ENCODE results near the gene TAF4B.

Gene TAF4B

GRCh38 chr18:26317398-26317797, 91.2 kb downstream of the TAF4B start:
- H3K4me3 ChIP-seq (ENCODE audit: low read length): no peak overlapping the region
- H3K27me3 ChIP-seq (ENCODE audit: insufficient read depth, low read length): no peaks in the 10 kb centered on the region
- H3K9me3 ChIP-seq (ENCODE audit: insufficient read depth, low read depth, low read length): no peaks in the 10 kb centered on the region
- H3K4me1 ChIP-seq (ENCODE audit: insufficient read depth, low read length): no peaks in the 10 kb centered on the region
- no peak overlapping the region for H3K27ac ChIP-seq (ENCODE audit: low read length)
- H3K36me3 ChIP-seq (ENCODE audit: insufficient read depth, low read depth, low read length): peaks cover 10% of the 10 kb centered on the region
- H3K9ac ChIP-seq (ENCODE audit: low read depth, low read length): no peak overlapping the region

- Histone ChIP-seq H3K36me3 (ENCODE audit: insufficient read depth, low read depth, low read length) (peaks cover 10% of the 10 kb centered on the region), H3K9me3 (ENCODE audit: insufficient read depth, low read depth, low read length) (no peaks in the 10 kb centered on the region), H3K27ac (ENCODE audit: low read length) (no peak overlapping the region), H3K4me3 (ENCODE audit: low read length) (no peak overlapping the region), H3K27me3 (ENCODE audit: insufficient read depth, low read length) (no peaks in the 10 kb centered on the region), H3K4me1 (ENCODE audit: insufficient read depth, low read length) (no peaks in the 10 kb centered on the region), H3K9ac (ENCODE audit: low read depth, low read length) (no peak overlapping the region)
Measured at GRCh38 chr18:26320686-26321085, 94.4 kb downstream of the TAF4B start.

GRCh38 chr18:26322890-26323653, 96.8 kb downstream of the TAF4B start:
- Histone ChIP-seq H3K36me3 (ENCODE audit: insufficient read depth, low read depth, low read length) (peaks cover 10% of the 10 kb centered on the region), H3K9me3 (ENCODE audit: insufficient read depth, low read depth, low read length) (no peaks in the 10 kb centered on the region), H3K4me1 (ENCODE audit: insufficient read depth, low read length) (no peaks in the 10 kb centered on the region), H3K27ac (ENCODE audit: low read length) (no peak overlapping the region), H3K9ac (ENCODE audit: low read depth, low read length) (no peak overlapping the region), H3K4me3 (ENCODE audit: low read length) (no peak overlapping the region), H3K27me3 (ENCODE audit: insufficient read depth, low read length) (no peaks in the 10 kb centered on the region)

- H3K4me3 ChIP-seq (ENCODE audit: low read length): no peak overlapping the region
- no peaks in the 10 kb centered on the region for H3K27me3 ChIP-seq (ENCODE audit: insufficient read depth, low read length)
- no peak overlapping the region for H3K27ac ChIP-seq (ENCODE audit: low read length)
- no peaks in the 10 kb centered on the region for H3K9me3 ChIP-seq (ENCODE audit: insufficient read depth, low read depth, low read length)
- peaks cover 29% of the 10 kb centered on the region for H3K36me3 ChIP-seq (ENCODE audit: insufficient read depth, low read depth, low read length)
- H3K9ac ChIP-seq (ENCODE audit: low read depth, low read length): no peak overlapping the region
- no peaks in the 10 kb centered on the region for H3K4me1 ChIP-seq (ENCODE audit: insufficient read depth, low read length)
Measured at GRCh38 chr18:26325771-26326170, 99.5 kb downstream of the TAF4B start.

- no peaks in the 10 kb centered on the region for H3K9me3 ChIP-seq (ENCODE audit: insufficient read depth, low read depth, low read length)
- no peak overlapping the region for H3K4me3 ChIP-seq (ENCODE audit: low read length)
- peaks cover 22% of the 10 kb centered on the region; the same call in 1 of the 2 replicates for H3K36me3 ChIP-seq (ENCODE audit: insufficient read depth, low read depth, low read length)
Measured at GRCh38 chr18:26327062-26327461, 100.8 kb downstream of the TAF4B start.

GRCh38 chr18:26332991-26333390, 106.7 kb downstream of the TAF4B start:
- no peak overlapping the region for H3K27ac ChIP-seq (ENCODE audit: low read length)
- no peaks in the 10 kb centered on the region for H3K4me1 ChIP-seq (ENCODE audit: insufficient read depth, low read length)
- no peaks in the 10 kb centered on the region for H3K27me3 ChIP-seq (ENCODE audit: insufficient read depth, low read length)
- H3K4me3 ChIP-seq (ENCODE audit: low read length): no peak overlapping the region
- H3K9me3 ChIP-seq (ENCODE audit: insufficient read depth, low read depth, low read length): no peaks in the 10 kb centered on the region
- H3K9ac ChIP-seq (ENCODE audit: low read depth, low read length): no peak overlapping the region
- peaks cover 35% of the 10 kb centered on the region; the same call in 1 of the 2 replicates for H3K36me3 ChIP-seq (ENCODE audit: insufficient read depth, low read depth, low read length)

More at GRCh38 chr18:26327062-26327461, 100.8 kb downstream of the TAF4B start:
- Histone ChIP-seq H3K4me1 (ENCODE audit: insufficient read depth, low read length) (no peaks in the 10 kb centered on the region), H3K27ac (ENCODE audit: low read length) (no peak overlapping the region), H3K9ac (ENCODE audit: low read depth, low read length) (no peak overlapping the region), H3K27me3 (ENCODE audit: insufficient read depth, low read length) (no peaks in the 10 kb centered on the region)

GRCh38 chr18:26335156-26335555, 108.9 kb downstream of the TAF4B start:
- Histone ChIP-seq H3K4me1 (ENCODE audit: insufficient read depth, low read length) (no peaks in the 10 kb centered on the region), H3K9ac (ENCODE audit: low read depth, low read length) (no peak overlapping the region), H3K4me3 (ENCODE audit: low read length) (no peak overlapping the region), H3K9me3 (ENCODE audit: insufficient read depth, low read depth, low read length) (no peaks in the 10 kb centered on the region), H3K36me3 (ENCODE audit: insufficient read depth, low read depth, low read length) (peaks cover 20% of the 10 kb centered on the region; the same call in 1 of the 2 replicates), H3K27ac (ENCODE audit: low read length) (no peak overlapping the region), H3K27me3 (ENCODE audit: insufficient read depth, low read length) (no peaks in the 10 kb centered on the region)

- H3K4me3 ChIP-seq (ENCODE audit: low read length): no peak overlapping the region
- no peak overlapping the region for H3K9ac ChIP-seq (ENCODE audit: low read depth, low read length)
- no peaks in the 10 kb centered on the region for H3K27me3 ChIP-seq (ENCODE audit: insufficient read depth, low read length)
- no peaks in the 10 kb centered on the region for H3K4me1 ChIP-seq (ENCODE audit: insufficient read depth, low read length)
- H3K9me3 ChIP-seq (ENCODE audit: insufficient read depth, low read depth, low read length): no peaks in the 10 kb centered on the region
- H3K36me3 ChIP-seq (ENCODE audit: insufficient read depth, low read depth, low read length): peaks cover 14% of the 10 kb centered on the region; the same call in 1 of the 2 replicates
- no peak overlapping the region for H3K27ac ChIP-seq (ENCODE audit: low read length)
Measured at GRCh38 chr18:26335571-26336487, 109.6 kb downstream of the TAF4B start.

GRCh38 chr18:26336572-26336971, 110.3 kb downstream of the TAF4B start:
- H3K4me1 ChIP-seq (ENCODE audit: insufficient read depth, low read length): no peaks in the 10 kb centered on the region
- peaks cover 13% of the 10 kb centered on the region; the same call in 1 of the 2 replicates for H3K36me3 ChIP-seq (ENCODE audit: insufficient read depth, low read depth, low read length)
- no peak overlapping the region for H3K4me3 ChIP-seq (ENCODE audit: low read length)
- H3K9me3 ChIP-seq (ENCODE audit: insufficient read depth, low read depth, low read length): no peaks in the 10 kb centered on the region
- no peak overlapping the region for H3K9ac ChIP-seq (ENCODE audit: low read depth, low read length)
- no peaks in the 10 kb centered on the region for H3K27me3 ChIP-seq (ENCODE audit: insufficient read depth, low read length)
- H3K27ac ChIP-seq (ENCODE audit: low read length): no peak overlapping the region

GRCh38 chr18:26342646-26343045, 116.4 kb downstream of the TAF4B start:
- H3K27me3 ChIP-seq (ENCODE audit: insufficient read depth, low read length): no peaks in the 10 kb centered on the region
- H3K9ac ChIP-seq (ENCODE audit: low read depth, low read length): no peak overlapping the region
- no peaks in the 10 kb centered on the region for H3K4me1 ChIP-seq (ENCODE audit: insufficient read depth, low read length)
- H3K4me3 ChIP-seq (ENCODE audit: low read length): no peak overlapping the region
- no peak overlapping the region for H3K27ac ChIP-seq (ENCODE audit: low read length)
- peaks cover 10% of the 10 kb centered on the region; the same call in 1 of the 2 replicates for H3K36me3 ChIP-seq (ENCODE audit: insufficient read depth, low read depth, low read length)
- peaks cover 25% of the 10 kb centered on the region for H3K9me3 ChIP-seq (ENCODE audit: insufficient read depth, low read depth, low read length)

GRCh38 chr18:26350961-26351360, 124.7 kb downstream of the TAF4B start:
- H3K27ac ChIP-seq (ENCODE audit: low read length): no peak overlapping the region
- peaks cover 10% of the 10 kb centered on the region; the same call in 1 of the 2 replicates for H3K9me3 ChIP-seq (ENCODE audit: insufficient read depth, low read depth, low read length)
- H3K36me3 ChIP-seq (ENCODE audit: insufficient read depth, low read depth, low read length): 0 out of 2 replicates have a peak, but pooled peaks cover 3% of the 10 kb centered on the region
- no peak overlapping the region for H3K9ac ChIP-seq (ENCODE audit: low read depth, low read length)
- no peaks in the 10 kb centered on the region for H3K27me3 ChIP-seq (ENCODE audit: insufficient read depth, low read length)
- H3K4me1 ChIP-seq (ENCODE audit: insufficient read depth, low read length): no peaks in the 10 kb centered on the region
- no peak overlapping the region for H3K4me3 ChIP-seq (ENCODE audit: low read length)

All from iPS-20b (cell line).